Measurements from ENCODE around the gene VAV1. TPM values are rescaled to one million over a fixed set of nuclear protein-coding genes. Genes with fewer than 3 reads are reported as not detected.

VAV1 gene
- total and polyA plus RNA-seq, 10 of the 15 experiments (the other 5 are each of a cell fraction or from before 2014, with no cell fraction given): 1.6 to 76.8 (median 40.7) TPM

DNA sequence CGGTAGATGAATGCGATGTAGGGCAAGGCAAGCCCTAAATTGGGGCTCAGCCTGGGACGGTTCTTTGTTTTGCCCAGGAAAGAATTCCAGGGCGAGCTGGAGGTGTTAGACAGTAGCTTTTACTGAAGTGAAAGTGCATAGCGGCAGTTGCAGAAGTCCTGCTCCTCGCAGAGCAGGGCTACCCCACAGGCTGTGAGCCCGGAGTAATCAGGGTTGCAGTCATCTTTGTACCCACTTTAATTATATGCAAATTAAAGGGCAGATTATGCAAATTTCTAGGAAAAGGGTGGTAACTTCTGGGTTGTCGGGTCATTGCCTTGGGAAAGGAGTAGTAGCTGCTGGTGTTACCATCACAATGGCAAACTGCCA, 30.5 kb downstream of the VAV1 start (continued):
- TF ChIP-seq, protein P1, sequence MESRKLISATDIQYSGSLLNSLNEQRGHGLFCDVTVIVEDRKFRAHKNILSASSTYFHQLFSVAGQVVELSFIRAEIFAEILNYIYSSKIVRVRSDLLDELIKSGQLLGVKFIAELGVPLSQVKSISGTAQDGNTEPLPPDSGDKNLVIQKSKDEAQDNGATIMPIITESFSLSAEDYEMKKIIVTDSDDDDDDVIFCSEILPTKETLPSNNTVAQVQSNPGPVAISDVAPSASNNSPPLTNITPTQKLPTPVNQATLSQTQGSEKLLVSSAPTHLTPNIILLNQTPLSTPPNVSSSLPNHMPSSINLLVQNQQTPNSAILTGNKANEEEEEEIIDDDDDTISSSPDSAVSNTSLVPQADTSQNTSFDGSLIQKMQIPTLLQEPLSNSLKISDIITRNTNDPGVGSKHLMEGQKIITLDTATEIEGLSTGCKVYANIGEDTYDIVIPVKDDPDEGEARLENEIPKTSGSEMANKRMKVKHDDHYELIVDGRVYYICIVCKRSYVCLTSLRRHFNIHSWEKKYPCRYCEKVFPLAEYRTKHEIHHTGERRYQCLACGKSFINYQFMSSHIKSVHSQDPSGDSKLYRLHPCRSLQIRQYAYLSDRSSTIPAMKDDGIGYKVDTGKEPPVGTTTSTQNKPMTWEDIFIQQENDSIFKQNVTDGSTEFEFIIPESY (IDR thresholded peaks at IDR 0.05): no peak
- no peak for TF ChIP-seq EGR1 (IDR thresholded peaks at IDR 0.05; ENCODE audit: borderline replicate concordance in 1 of 2, low read depth in 2 of 2, low read length in 2 of 2)
- TF ChIP-seq YY1 (IDR thresholded peaks at IDR 0.05; ENCODE audit: low read depth, low read length): no peak
- TF ChIP-seq SMAD5 (IDR thresholded peaks at IDR 0.05; ENCODE audit: low read depth): peak; percentile 54; the same call in 1 of the 2 replicates
- TF ChIP-seq ETV6 (conservative IDR thresholded peaks at IDR 0.05 in 1 of 2, IDR thresholded peaks at IDR 0.05 in 1 of 2; ENCODE audit: borderline replicate concordance in 1 of 2, low read depth in 1 of 2): no peak
- TF ChIP-seq IKZF2 (IDR thresholded peaks at IDR 0.05): no peak; a peak in 1 of 4 replicates
- TF ChIP-seq JUND (IDR thresholded peaks at IDR 0.05; ENCODE audit: low read depth, low read length): no peak
- no peak for TF ChIP-seq CBFB (IDR thresholded peaks at IDR 0.05; ENCODE audit: low read depth)
- no peak for TF ChIP-seq CEBPB (IDR thresholded peaks at IDR 0.05; ENCODE audit: borderline replicate concordance in 1 of 2, low read depth in 2 of 2, low read length in 2 of 2)
- peak; percentile 88 for TF ChIP-seq POLR2AphosphoS5 (IDR thresholded peaks at IDR 0.05; ENCODE audit: low read length)
- TF ChIP-seq BCL3 (IDR thresholded peaks at IDR 0.05; ENCODE audit: borderline replicate concordance, insufficient read depth, low read depth, low read length, poor library complexity, severe bottlenecking): no peak
- TF ChIP-seq, protein P2, sequence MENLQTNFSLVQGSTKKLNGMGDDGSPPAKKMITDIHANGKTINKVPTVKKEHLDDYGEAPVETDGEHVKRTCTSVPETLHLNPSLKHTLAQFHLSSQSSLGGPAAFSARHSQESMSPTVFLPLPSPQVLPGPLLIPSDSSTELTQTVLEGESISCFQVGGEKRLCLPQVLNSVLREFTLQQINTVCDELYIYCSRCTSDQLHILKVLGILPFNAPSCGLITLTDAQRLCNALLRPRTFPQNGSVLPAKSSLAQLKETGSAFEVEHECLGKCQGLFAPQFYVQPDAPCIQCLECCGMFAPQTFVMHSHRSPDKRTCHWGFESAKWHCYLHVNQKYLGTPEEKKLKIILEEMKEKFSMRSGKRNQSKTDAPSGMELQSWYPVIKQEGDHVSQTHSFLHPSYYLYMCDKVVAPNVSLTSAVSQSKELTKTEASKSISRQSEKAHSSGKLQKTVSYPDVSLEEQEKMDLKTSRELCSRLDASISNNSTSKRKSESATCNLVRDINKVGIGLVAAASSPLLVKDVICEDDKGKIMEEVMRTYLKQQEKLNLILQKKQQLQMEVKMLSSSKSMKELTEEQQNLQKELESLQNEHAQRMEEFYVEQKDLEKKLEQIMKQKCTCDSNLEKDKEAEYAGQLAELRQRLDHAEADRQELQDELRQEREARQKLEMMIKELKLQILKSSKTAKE (IDR thresholded peaks at IDR 0.05; ENCODE audit: low read depth, poor library complexity, severe bottlenecking): no peak
- peak; percentile 80 for TF ChIP-seq POLR2A (IDR thresholded peaks at IDR 0.05; ENCODE audit: low read depth, low read length)
- no peak for TF ChIP-seq PAX5 (IDR thresholded peaks at IDR 0.05; ENCODE audit: borderline replicate concordance, low read depth, low read length)
- TF ChIP-seq, protein P3, sequence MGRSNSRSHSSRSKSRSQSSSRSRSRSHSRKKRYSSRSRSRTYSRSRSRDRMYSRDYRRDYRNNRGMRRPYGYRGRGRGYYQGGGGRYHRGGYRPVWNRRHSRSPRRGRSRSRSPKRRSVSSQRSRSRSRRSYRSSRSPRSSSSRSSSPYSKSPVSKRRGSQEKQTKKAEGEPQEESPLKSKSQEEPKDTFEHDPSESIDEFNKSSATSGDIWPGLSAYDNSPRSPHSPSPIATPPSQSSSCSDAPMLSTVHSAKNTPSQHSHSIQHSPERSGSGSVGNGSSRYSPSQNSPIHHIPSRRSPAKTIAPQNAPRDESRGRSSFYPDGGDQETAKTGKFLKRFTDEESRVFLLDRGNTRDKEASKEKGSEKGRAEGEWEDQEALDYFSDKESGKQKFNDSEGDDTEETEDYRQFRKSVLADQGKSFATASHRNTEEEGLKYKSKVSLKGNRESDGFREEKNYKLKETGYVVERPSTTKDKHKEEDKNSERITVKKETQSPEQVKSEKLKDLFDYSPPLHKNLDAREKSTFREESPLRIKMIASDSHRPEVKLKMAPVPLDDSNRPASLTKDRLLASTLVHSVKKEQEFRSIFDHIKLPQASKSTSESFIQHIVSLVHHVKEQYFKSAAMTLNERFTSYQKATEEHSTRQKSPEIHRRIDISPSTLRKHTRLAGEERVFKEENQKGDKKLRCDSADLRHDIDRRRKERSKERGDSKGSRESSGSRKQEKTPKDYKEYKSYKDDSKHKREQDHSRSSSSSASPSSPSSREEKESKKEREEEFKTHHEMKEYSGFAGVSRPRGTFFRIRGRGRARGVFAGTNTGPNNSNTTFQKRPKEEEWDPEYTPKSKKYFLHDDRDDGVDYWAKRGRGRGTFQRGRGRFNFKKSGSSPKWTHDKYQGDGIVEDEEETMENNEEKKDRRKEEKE (IDR thresholded peaks at IDR 0.05): no peak
- TF ChIP-seq NBN (IDR thresholded peaks at IDR 0.05): no peak
- no peak for TF ChIP-seq SREBF1 (IDR thresholded peaks at IDR 0.05; ENCODE audit: low read length)
- peak; percentile 20; the same call in 1 of the 2 replicates for TF ChIP-seq SPI1 (IDR thresholded peaks at IDR 0.05; ENCODE audit: borderline replicate concordance, insufficient read depth, low read depth, low read length)
- no peak for TF ChIP-seq ATF7 (IDR thresholded peaks at IDR 0.05; ENCODE audit: low read depth)
- TF ChIP-seq MYB (IDR thresholded peaks at IDR 0.05; ENCODE audit: borderline replicate concordance, low read depth, low read length): no peak

All from GM12878 (cell line).